D341Med (cell line): ENCODE measurements around the gene MYBPC1.
"Not testable (repeated sequence)": the region's sequence is repeated elsewhere in the genome, so short reads cannot be mapped to it uniquely, and the experiment has no call there.

ENCODE experiments used
- DNase-seq: peaks from one replicate; pipeline ENCODE4 v3.0.0; 2012; ENCODE audit warnings: low spot score

The MYBPC1 gene

GRCh38 chr12:101696251-101697196 is 101.8 kb downstream of the MYBPC1 start:
- DNase-seq, result peak; percentile 27

GRCh38 chr12:101697197-101697929 is 102.6 kb downstream of the MYBPC1 start, which contains the start of gene CHPT1:
CHPT1 (plus strand) TSS chr12:101697640; CDS start chr12:101697862, 222 bp downstream.
- peak; percentile 90 for DNase-seq

- no peak for DNase-seq
These were observed 103.4 kb downstream of the MYBPC1 start for GRCh38 chr12:101697930-101698799.

- DNase-seq, result peak; percentile 31
These were observed 104.1 kb downstream of the MYBPC1 start for GRCh38 chr12:101698800-101699347.

GRCh38 chr12:101700299-101700820 is 105.6 kb downstream of the MYBPC1 start:
- DNase-seq, result no peak

- no peak for DNase-seq
These were observed 108.7 kb downstream of the MYBPC1 start for GRCh38 chr12:101703487-101703886.

- no peak for DNase-seq
These were observed 111.6 kb downstream of the MYBPC1 start for GRCh38 chr12:101706403-101706802.

GRCh38 chr12:101707131-101707782 is 112.5 kb downstream of the MYBPC1 start:
- DNase-seq, result no peak

GRCh38 chr12:101710288-101710687 is 115.5 kb downstream of the MYBPC1 start:
- no peak for DNase-seq

GRCh38 chr12:101713059-101713682 is 118.4 kb downstream of the MYBPC1 start:
- DNase-seq, result no peak

GRCh38 chr12:101713930-101714329 is 119.2 kb downstream of the MYBPC1 start:
- DNase-seq, result no peak

- DNase-seq, result no peak
These were observed 120.2 kb downstream of the MYBPC1 start for GRCh38 chr12:101714877-101715444.

GRCh38 chr12:101719566-101719965 is 124.8 kb downstream of the MYBPC1 start:
- no peak for DNase-seq

GRCh38 chr12:101720118-101720517 is 125.3 kb downstream of the MYBPC1 start:
- DNase-seq, result no peak

- DNase-seq, result no peak
These were observed 127.6 kb downstream of the MYBPC1 start for GRCh38 chr12:101722392-101722791.

- DNase-seq, result no peak
These were observed 132.3 kb downstream of the MYBPC1 start for GRCh38 chr12:101727098-101727497.

GRCh38 chr12:101729842-101730241 is 135.1 kb downstream of the MYBPC1 start:
- DNase-seq, result no peak

GRCh38 chr12:101732318-101732717 is 137.5 kb downstream of the MYBPC1 start:
- DNase-seq, result no peak

- DNase-seq, result no peak
These were observed 138.4 kb downstream of the MYBPC1 start for GRCh38 chr12:101733166-101733565.

GRCh38 chr12:101734482-101734881 is 139.7 kb downstream of the MYBPC1 start:
- not testable (repeated sequence) for DNase-seq
